Pulmonary artery endothelial cell (primary cell): ENCODE data around the gene TMEM192. TPM values are rescaled to one million over a fixed set of nuclear protein-coding genes. Genes with fewer than 3 reads are reported as not detected.

Source experiments
- total RNA-seq: library from RNA; depleted of rRNA; stranded (reverse); fragments of >200 nt; gene quantifications from 2 replicates; pipeline ENCODE4 v1.2.3, GENCODE V29; 2014

The TMEM192 gene
- total RNA-seq, 1 donor from 2014 or later, result 11.7 TPM

Other genes with a start within 250 kb of the TMEM192 start
- gene APELA, start 235.7 kb downstream of the TMEM192 start, total RNA-seq, result not detected in 2 replicates
- gene TRIM61, start 135.2 kb downstream of the TMEM192 start, total RNA-seq, result not detected in 2 replicates
- gene TRIM60, start 80.9 kb downstream of the TMEM192 start, total RNA-seq, result not detected in 2 replicates
- not detected in 2 replicates for gene TRIM75, start 59.0 kb downstream of the TMEM192 start, total RNA-seq
- gene KLHL2, start 94.7 kb upstream of the TMEM192 start, total RNA-seq, result 28.5 and 36.2 TPM in 2 replicates
- 159 and 292 TPM in 2 replicates for gene MSMO1, start 214.8 kb upstream of the TMEM192 start, total RNA-seq